ENCODE results near the gene ADAMTS18.

Gene ADAMTS18

GRCh38 chr16:77437859-77438258 is 3.0 kb upstream of the ADAMTS18 start:
- DNase-seq (ENCODE audit: low spot score), result no peak

GRCh38 chr16:77435272-77435820 is 512 bp upstream of the ADAMTS18 start:
- DNase-seq (ENCODE audit: low spot score), result no peak

GRCh38 chr16:77434022-77434529 is 758 bp downstream of the ADAMTS18 start:
- no peak for DNase-seq (ENCODE audit: low spot score)

- no peak for DNase-seq (ENCODE audit: low spot score)
These were observed 1.7 kb downstream of the ADAMTS18 start for GRCh38 chr16:77433146-77433545.

- no peak for DNase-seq (ENCODE audit: low spot score)
These were observed 2.6 kb downstream of the ADAMTS18 start for GRCh38 chr16:77432264-77432663.

- DNase-seq (ENCODE audit: low spot score), result no peak
These were observed 3.8 kb downstream of the ADAMTS18 start for GRCh38 chr16:77430787-77431585.

GRCh38 chr16:77430360-77430759 is 4.5 kb downstream of the ADAMTS18 start:
- no peak for DNase-seq (ENCODE audit: low spot score)

- no peak for DNase-seq (ENCODE audit: low spot score)
These were observed 9.8 kb downstream of the ADAMTS18 start for GRCh38 chr16:77424871-77425604.

GRCh38 chr16:77422196-77422784 is 12.5 kb downstream of the ADAMTS18 start:
- no peak for DNase-seq (ENCODE audit: low spot score)

- no peak for DNase-seq (ENCODE audit: low spot score)
These were observed 17.8 kb downstream of the ADAMTS18 start for GRCh38 chr16:77416939-77417480.

- DNase-seq (ENCODE audit: low spot score), result no peak
These were observed 20.0 kb downstream of the ADAMTS18 start for GRCh38 chr16:77414752-77415231.

GRCh38 chr16:77410449-77410848 is 24.4 kb downstream of the ADAMTS18 start:
- no peak for DNase-seq (ENCODE audit: low spot score)

- DNase-seq (ENCODE audit: low spot score), result no peak
These were observed 25.5 kb downstream of the ADAMTS18 start for GRCh38 chr16:77409311-77409710.

- DNase-seq (ENCODE audit: low spot score), result no peak
These were observed 26.2 kb downstream of the ADAMTS18 start for GRCh38 chr16:77408607-77409006.

GRCh38 chr16:77406680-77407079 is 28.2 kb downstream of the ADAMTS18 start:
- no peak for DNase-seq (ENCODE audit: low spot score)

- no peak for DNase-seq (ENCODE audit: low spot score)
These were observed 30.1 kb downstream of the ADAMTS18 start for GRCh38 chr16:77404775-77405174.

- DNase-seq (ENCODE audit: low spot score), result no peak
These were observed 31.1 kb downstream of the ADAMTS18 start for GRCh38 chr16:77403732-77404131.

GRCh38 chr16:77402672-77403071 is 32.2 kb downstream of the ADAMTS18 start:
- no peak for DNase-seq (ENCODE audit: low spot score)

GRCh38 chr16:77402118-77402517 is 32.7 kb downstream of the ADAMTS18 start:
- no peak for DNase-seq (ENCODE audit: low spot score)

- no peak for DNase-seq (ENCODE audit: low spot score)
These were observed 35.3 kb downstream of the ADAMTS18 start for GRCh38 chr16:77399546-77399945.

- no peak for DNase-seq (ENCODE audit: low spot score)
These were observed 35.8 kb downstream of the ADAMTS18 start for GRCh38 chr16:77399066-77399465.

- no peak for DNase-seq (ENCODE audit: low spot score)
These were observed 36.3 kb downstream of the ADAMTS18 start for GRCh38 chr16:77398495-77398894.
